DND-41 (cell line): ENCODE data around the gene UMPS.

Experiments used
- EZH2 ChIP-seq: IDR thresholded peaks from 3 replicates; pipeline ENCODE4 v1.6.1; 2012; ENCODE audit warnings: borderline replicate concordance, low read depth, mild to moderate bottlenecking, moderate library complexity, low read length, inconsistent platforms; ENCODE audit not compliant: severe bottlenecking
- TF ChIP-seq, protein P1 (sequence below): IDR thresholded peaks from 2 replicates; pipeline ENCODE4 v1.5.1; 2012; ENCODE audit warnings: borderline replicate concordance, low read length, moderate library complexity, mild to moderate bottlenecking; ENCODE audit not compliant: poor library complexity, severe bottlenecking; ENCODE audit errors: extremely low read depth

DNA sequence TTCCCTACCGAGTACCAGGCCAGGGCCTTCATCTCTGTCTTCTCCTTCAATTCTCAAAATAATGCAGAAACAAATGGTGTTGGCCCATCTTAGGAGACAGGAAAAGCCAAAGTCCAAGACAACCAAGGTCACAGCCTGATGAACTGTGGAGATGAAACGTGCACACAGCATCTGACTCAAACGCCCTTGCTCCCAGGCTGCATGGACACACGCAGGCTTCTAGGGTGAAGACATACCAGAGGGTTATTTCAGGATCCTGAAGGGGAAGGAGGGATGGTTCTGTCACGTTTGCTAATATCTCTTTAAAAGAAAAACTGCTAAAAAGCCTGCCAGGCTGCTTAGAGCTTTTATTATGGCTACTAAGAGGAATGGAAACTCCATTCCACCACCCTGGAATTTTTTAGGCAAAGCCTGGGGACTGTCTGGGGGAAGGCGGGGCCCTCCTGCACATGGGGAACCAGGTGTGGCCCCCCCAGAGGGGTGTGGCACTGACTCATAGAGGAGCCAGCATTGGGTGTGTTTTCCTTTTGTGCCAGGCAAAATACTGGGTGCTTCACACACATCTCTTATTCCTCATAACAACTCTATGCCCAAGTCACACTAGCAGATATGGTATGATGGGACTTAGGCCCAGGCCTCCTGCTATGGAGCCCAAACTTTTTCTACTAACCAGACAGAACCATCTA, 62.9 kb downstream of the UMPS start:
- TF ChIP-seq, protein P1, sequence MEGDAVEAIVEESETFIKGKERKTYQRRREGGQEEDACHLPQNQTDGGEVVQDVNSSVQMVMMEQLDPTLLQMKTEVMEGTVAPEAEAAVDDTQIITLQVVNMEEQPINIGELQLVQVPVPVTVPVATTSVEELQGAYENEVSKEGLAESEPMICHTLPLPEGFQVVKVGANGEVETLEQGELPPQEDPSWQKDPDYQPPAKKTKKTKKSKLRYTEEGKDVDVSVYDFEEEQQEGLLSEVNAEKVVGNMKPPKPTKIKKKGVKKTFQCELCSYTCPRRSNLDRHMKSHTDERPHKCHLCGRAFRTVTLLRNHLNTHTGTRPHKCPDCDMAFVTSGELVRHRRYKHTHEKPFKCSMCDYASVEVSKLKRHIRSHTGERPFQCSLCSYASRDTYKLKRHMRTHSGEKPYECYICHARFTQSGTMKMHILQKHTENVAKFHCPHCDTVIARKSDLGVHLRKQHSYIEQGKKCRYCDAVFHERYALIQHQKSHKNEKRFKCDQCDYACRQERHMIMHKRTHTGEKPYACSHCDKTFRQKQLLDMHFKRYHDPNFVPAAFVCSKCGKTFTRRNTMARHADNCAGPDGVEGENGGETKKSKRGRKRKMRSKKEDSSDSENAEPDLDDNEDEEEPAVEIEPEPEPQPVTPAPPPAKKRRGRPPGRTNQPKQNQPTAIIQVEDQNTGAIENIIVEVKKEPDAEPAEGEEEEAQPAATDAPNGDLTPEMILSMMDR: no peak
- no peak for TF ChIP-seq EZH2
